ENCODE data around the gene PPFIBP1. TPM values are rescaled to one million over a fixed set of nuclear protein-coding genes. Genes with fewer than 3 reads are reported as not detected.

The PPFIBP1 gene
- total RNA-seq, 1 donor from 2014 or later = 76.9 TPM

DNA sequence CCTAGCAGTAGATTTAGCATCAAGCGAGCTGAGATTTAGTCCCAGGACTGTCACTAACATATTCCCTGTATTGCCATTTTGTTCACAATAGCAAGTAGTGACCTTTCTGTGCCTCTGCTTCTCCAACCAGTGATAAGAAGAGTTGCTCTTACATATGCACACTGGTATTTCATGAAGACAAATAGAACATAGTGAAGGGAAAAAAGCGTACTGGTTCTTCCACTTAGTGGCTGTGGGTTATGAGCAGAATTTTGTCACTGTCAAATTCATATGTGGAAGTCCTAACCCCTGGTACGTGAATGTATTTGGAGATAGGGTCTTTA lies 12.3 kb upstream of the PPFIBP1 start:
- DNase-seq (ENCODE audit: low spot score) = no peak

DNA sequence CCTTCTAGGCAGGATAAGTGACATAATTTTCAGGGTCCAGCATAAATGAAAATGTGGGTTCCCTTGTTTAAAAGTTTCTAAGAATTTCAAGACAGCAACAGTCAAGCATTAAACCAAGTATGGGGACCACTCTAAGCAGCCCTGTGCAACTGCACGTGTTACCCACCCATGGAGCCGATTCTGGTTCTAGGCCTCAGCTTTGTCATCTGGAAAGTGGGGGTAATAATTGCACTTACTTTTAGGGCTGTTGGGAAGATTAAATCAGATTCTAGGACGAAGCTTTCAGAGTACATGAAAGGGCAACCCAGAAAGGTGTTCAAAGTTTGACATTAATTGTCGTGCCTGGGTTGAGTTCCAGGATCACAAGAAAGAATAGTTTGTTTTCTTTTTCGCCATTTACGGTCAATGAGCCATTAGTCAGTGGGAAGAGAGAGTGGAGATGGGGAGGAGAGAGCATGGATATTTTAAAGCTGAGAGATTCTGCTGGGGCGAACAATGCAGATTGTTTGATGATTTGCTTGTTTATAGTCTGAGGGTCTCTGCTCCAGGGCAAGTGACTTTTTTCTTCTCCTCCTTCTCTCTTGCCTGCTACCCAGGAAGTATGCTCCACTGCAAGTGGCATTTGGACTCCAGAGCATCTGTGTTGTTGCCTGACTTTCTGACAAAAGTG lies 10.7 kb upstream of the PPFIBP1 start:
- DNase-seq (ENCODE audit: low spot score) = no peak

DNA sequence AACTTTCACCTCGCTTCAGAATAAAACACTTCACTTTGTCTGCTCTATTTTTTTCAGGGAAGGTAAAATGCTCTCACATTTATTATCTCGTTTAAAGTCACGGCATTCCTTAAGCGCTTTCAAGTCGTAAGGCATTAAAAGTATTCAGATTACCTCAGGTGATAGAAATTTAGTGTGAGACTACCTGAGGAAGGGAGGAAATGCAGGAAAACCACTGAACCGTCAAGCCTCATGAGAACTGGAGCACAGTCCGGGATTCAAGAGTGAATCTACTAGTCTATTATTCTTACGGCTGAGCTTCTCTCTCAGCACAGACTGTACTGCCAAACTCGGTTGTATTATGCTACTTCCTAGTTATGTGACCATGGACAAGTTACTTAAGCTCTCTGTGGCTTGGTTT lies 8.3 kb upstream of the PPFIBP1 start:
- DNase-seq (ENCODE audit: low spot score) = no peak

DNA sequence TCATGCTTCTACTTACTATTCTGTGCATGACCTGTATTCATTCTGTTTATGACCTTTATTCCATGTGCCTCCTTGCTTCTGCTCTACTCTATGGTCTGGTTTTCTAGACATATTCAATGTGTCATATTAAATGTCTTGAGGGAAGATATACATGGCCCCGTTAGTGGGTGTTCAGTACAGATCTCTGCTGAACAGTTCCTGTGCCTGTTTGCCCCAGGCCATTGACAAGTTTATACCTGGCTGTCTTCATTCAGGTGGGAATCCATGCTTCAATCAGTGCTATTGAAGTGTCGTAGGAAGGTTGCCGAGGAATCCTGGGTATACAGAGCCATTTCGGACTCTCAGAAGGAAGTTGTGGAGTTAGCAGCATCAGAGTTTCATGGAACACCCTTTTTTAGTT lies 7.4 kb upstream of the PPFIBP1 start:
- DNase-seq (ENCODE audit: low spot score) = no peak

DNA sequence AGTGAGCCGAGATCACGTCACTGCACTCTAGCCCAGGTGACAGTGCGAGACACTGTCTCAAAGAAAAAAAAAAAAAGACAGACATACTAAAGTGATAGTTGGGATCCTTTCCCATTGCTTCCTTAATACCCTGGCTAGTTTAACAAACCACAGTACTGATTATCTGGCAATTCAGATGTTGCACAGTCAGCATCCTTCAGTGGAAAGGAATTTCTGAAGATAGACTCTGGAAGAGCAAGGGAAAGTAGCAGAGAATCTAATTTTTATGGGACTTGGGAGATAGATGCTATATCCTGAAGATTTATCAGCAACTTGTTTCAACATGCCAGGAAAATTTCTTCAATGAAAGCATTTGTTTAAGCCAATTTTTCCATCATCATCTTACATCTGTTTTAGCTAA lies 6.5 kb upstream of the PPFIBP1 start:
- DNase-seq (ENCODE audit: low spot score) = no peak

DNA sequence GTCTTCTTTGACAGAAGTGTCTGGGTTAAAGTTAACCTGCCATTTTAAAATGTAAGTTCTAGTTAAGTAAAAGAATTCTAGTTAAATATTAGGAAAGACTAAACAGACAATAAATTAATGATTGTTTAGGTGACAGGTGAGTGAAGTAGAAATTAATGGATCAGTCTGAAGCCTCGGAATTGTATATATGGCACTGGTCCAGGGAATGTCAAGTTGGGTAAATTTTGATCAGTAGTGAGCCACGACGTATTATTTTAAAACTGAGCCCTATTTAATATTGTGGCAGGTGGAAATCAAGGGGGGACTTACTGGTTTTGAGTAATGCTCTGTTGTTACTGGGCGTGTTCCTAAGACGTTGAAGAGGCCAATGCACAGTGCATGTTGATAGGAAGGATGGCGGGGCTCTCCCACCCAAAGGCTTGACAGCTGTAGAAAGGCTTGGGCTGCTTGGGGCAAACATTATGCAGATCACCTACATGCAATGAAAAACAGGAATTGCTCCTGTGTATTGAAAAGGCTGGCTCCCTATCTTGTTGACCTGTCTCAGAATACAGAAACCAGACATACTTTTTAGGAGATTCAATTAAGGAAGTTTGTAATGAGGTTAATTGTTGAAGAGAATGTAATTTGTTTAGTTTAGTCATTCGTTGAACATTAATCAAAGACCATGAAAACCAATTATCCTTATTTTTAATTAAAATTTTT lies 5.9 kb upstream of the PPFIBP1 start:
- DNase-seq (ENCODE audit: low spot score) = no peak

DNA sequence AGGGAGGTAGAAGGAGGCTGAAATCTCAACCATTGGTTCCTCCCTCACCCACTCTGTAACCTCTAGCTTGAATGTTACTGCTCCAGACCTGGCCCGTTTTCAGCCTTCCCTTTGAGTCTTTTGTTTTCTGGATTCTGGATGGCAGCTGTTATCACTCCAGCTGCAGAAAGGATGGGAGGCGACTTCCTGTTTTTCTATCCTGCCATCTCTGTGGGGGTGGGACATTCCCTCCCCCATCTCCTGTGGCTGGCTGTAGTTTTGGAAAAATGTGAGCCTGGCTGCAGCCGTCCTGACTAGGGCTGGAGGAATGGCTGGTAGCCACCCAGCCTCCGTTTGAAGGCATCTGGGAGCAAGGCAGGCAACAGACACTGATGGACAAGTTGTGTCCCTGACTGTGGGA lies 2.9 kb upstream of the PPFIBP1 start:
- DNase-seq (ENCODE audit: low spot score) = no peak

DNA sequence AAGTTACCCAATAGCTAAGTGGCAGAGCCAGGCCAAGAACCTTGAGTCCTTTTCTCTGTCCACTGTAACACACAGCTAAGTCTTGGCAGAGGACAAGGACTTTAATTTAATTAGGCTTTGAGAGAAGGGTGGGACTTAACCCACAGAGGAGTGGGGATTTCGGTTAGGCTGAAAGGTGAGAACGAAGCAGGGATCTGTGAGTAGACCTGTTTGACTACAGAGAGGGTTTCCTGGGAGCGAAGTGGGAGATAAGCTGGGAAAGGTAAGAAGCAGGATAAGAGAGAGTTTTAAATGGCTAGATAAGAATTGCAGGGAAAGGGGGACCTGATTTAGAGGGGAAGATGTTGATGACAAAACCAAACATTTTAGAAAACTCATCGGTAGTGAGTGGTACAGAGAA lies 2.0 kb upstream of the PPFIBP1 start:
- DNase-seq (ENCODE audit: low spot score) = no peak

DNA sequence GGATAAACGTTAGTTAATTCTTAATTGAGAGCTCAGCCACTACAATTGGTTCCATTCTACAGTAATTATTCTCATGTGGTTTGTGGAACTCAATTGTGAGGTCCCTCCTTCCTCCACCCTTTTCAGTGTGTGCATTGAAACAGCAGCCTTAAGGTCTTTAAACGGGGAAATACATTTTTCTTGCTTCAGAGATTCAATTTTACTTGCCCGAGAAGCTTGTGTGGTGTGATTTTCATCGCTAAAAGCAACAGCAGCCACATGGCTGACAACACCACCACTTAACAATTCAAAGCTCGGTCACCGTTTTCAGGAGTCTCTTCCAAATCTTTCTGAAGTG lies 733 bp upstream of the PPFIBP1 start:
- no peak for DNase-seq (ENCODE audit: low spot score)

DNA sequence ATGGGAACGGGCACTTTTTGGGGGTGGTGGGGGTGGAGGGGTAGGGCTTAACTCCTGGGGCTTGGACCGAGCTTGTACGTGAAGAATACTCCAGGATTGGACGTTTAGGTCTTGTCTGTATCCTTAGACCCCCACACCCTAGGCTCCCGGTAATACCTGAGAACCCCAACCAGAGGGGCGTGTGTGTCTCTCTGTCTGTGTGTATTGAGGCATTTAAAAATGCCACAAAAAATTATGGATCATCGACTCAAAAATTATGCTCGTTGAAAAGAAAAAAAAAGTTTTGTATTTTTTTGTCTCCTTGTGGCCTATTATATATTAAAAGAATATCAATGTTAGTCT lies 459 bp downstream of the PPFIBP1 start:
- DNase-seq (ENCODE audit: low spot score) = no peak

DNA sequence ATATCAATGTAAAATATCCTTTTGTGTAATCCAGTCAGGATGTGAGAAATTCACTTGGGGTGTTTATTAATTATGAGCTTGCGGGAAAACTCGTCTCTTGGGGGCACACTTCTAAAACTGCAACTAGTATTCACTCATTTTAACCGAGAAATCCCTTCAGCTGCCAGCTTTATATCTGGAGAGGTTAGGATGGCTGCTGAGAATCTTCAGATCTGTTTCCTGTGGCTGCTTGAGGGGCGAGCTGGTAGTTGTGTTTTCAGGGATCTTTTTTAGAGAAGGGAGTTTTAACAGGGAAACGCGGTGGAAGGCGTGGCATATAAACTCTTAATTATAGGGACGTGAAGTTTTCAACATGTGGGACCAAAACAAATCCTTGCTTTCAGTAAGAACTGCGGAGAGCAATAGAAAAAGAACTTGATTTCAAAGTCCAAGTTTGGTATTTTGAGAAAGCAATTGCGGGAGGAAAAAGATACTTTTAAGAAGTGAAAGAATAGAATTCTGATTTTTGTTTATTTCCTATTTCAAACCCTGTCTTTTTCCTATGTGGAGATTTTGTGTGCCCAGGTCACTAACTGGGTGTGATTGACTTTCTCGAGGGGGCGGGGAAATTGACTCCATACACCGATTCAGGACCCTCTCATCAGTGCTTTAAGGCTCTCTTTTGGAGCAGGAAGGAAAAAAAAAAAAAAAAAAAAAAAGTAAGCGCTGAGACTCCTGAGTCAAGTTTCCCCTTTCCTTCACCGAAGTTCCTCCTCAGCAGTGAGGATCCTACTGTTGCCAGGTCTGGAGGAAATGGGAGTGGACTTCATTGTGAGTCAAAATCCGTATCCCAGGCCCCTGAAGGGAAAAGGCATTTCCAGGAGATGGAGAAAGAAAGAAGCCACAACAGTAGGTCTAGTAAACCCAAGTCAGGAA lies 1.1 kb downstream of the PPFIBP1 start:
- no peak for DNase-seq (ENCODE audit: low spot score)

DNA sequence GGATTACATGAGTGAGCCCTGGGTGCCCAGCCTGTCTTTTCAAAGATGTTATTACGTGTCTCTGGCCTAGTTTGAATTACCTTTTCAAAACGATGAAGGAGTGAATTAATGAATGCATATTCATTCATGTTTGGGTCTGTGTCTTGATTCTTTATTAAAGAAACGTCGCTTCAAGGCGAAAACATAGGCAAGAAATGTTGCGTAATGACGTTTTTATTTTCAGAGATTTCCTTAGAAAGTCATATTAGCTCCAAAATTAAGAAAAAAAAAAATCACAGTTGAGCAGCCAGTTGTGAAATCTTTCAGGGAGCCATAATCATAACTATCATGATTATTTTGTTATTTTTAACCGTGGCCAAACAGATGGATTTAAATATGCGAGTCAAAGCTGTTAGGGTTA lies 3.5 kb downstream of the PPFIBP1 start:
- no peak for DNase-seq (ENCODE audit: low spot score)

DNA sequence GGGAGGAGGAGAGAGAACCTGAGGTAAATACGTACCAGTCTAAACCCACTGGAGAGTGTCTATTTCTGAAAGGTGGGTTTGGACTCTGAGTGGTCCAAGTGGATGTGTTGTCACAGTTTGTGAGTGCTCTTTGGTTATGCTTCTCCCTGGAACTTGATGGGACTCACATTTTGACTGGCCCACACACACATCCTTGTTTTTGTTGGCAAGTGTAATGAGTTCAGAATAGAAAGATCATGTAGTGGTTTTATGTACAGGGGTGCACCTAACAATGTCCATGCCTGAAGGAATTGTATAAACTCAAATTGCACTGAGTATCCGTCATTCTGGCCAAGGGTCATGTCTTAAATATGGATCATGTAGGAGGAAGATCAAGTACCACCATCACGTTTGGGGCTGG lies 4.8 kb downstream of the PPFIBP1 start:
- DNase-seq (ENCODE audit: low spot score) = no peak

DNA sequence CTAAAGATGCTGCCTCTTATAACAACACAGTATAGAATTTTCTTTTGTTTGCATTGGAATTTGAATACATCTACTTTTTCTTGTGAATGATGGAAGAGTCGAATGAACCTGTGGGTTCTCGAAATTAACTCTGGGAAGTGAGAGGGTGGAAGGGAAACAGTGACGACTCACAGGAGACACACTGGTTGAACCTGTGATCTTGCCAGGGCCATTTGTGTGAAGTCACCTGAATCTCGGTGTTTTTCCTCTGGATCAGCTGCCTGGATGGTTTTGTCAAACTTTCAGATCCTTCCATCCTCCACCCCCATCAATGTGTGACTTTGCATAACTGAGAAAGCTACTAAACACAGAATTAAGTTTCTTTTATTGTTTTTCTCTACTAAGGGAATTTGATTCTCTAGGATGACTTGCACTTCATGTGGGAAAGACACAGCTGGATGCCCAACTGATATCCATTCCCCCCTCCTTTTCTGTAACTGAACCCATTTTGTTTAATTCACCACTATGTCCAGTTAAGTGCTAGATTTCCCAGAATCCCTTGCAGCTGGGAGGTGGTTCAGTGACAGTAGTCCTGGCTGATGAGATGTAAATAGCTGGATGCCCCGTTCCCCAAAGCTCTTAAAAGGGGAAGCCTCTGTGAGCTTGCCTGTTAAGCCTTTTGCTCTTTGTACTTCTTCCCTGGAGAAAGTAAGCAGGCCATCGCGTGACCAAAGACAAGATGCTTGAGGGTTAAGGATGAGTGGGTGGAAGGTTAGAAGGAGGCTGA lies 6.3 kb downstream of the PPFIBP1 start:
- DNase-seq (ENCODE audit: low spot score) = no peak

DNA sequence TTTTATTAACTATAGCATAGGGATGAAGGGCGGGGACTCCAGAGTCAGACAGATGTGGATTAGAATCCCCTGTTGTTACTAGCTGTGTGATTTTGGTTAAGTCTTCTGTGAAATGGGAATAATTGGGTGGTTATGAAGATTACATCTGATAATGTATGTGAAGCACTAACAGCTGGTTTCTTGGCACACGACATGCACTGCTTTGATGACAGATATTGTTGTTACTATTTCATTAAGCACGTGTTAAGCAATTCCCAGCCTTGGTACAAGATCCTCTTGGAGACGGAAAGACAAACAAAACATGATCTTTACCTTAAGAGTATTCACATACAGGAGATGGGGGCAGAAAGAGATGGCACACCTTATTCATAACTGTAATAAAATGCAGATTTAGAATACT lies 7.9 kb downstream of the PPFIBP1 start:
- no peak for DNase-seq (ENCODE audit: low spot score)

DNA sequence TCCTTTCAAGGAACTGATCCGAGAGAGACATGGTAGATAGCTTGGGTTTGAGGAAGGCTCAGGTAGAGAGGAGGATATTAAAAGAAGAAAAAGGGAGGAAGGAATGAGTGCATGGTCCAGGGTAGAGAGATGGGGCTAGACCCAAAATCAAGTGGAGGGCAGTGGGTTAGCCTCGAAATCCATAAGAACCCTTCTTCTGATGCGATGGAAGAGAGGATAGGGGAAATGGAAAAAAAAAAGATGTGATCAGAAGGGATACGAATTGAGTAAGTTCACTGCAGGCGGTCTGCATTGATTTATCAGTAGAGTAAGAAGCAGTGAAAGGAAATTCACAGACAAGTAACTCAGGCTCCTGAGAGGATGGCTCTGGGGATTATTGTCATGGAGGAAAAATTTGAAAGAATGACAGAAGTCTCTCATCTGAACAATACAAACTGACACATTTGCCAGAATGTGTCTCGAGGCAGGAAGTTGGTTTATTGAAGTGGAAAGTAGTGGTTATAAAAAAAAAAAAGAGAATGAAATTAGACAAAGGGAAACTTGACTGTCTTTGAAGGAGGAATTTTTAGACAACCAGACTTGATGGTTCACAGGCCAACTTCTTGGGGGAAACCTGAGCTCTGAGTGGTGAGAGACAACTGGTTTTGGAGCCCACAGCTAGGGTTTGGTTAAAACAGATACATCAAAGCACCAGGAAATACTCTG lies 10.2 kb downstream of the PPFIBP1 start:
- DNase-seq (ENCODE audit: low spot score) = no peak

DNA sequence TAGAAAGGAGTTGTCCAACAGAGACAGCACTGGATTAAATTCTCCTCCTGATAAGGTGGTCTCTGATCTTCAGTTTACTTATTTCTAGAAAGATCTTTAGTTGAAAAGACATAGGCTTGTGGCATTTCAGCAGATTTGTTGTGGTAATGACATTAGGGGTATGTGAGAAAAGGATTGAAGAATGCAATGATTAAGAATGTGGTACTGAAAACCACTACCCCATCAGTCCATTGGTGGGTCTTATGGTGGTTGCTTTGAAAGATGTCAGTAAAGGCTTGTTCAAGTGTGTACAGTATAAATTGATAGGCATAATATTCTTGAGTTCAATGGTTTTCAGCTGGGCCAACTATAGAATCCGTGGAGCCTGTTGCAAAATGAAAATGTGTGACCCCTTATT lies 10.8 kb downstream of the PPFIBP1 start:
- no peak for DNase-seq (ENCODE audit: low spot score)

DNA sequence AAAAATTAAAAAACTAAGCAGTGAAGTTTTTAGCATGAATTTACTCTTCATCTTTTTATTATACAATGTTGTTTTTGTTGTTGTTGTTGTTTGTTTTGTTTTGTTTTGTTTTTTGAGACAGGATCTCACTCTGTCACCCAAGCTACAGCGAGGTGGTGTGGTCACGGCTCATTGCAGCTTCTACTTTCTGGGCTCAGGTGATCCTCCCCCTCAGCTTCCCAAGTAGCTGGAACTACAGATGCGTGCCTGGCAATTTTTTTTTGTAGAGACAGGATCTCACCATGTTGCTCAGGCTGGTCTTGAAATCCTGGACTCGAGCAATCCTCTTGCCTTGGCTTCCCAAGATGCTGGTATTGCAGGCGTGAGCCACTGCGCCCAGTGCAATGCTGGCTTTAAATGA lies 11.3 kb downstream of the PPFIBP1 start:
- DNase-seq (ENCODE audit: low spot score) = no peak

DNA sequence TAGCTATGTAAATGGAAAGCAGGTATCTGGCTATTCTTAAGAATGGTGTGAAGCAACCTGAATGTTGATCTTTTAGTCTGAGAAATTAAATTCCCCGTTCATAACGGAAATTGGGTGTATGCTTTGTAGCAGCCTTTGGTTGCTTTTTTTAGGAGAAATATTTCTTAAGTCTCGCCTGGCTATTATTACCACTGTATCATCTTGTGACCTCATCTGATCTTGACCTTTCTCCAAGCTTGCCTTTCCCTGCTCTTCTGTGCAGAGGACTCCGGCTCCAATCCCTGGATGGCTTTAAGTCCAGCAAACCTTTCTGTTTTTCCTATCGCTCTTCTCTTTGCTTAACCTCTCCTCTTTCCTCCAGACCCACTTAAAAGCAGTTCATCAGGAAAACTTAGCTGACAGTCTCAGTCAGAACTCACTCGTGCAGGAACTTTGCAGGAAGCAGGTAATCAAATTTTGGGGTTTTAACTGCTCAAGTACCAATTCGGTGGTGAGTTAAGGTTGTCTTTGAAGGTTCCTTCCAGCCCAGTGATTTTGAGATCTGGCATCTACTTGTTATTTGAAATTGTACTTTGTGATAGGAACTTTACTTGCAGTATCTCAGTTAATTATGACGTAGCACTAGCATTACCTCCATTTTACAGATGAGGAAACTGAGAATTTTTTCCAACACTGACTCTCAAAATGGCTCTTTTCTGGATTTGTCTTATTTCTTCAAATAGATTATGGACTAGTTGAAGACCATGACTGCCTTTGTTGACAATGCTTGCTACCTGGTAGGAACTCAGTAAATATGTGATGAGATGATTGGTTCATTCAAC lies 14.1 kb downstream of the PPFIBP1 start:
- no peak for DNase-seq (ENCODE audit: low spot score)

DNA sequence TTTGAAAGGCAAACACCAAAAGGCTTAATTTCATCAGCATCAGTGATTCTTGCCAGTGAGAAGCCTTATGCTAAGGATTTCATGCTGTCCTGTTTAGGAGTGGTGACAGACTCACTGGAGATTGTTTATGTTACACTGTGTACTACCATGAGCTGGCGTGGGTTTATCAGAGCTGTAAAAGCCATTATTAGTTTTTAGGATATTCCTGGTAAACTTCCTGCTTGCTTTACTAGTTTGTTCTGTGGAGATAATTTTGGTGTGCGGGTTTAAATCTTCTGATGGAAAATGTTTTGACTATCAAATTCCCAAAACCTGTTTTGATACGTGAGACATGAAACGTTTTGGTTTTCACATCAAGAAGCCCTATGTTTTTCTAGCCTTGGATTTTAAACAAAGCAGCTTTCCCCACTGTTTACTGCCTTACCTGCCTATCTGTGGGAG lies 15.2 kb downstream of the PPFIBP1 start:
- DNase-seq (ENCODE audit: low spot score) = no peak

Data from mesenteric fat pad (tissue), 1 donor.